Erythroblast (primary cell): Measurements from ENCODE around the gene GNAO1.

Experiments used
- GATA1 ChIP-seq: IDR thresholded peaks from 2 replicates; pipeline ENCODE4 v1.6.1; 2011; ENCODE audit warnings: low read depth, mild to moderate bottlenecking, control low read depth, low read length, moderate library complexity
- POLR2A ChIP-seq: IDR thresholded peaks from 2 replicates; pipeline ENCODE4 v1.6.1; 2011; ENCODE audit warnings: mild to moderate bottlenecking, low read length

GRCh38 chr16:56305956-56306565 lies 114.8 kb downstream of the GNAO1 start:
- no peak for TF ChIP-seq POLR2A
- no peak for TF ChIP-seq GATA1
